HG02884 (cell line): ENCODE results near the gene CEP57L1.
A peak's percentile ranks its signal among the peaks of the same experiment; 100 is the strongest.
"Not testable (repeated sequence)": the region's sequence is repeated elsewhere in the genome, so short reads cannot be mapped to it uniquely, and the experiment has no call there.

Source experiments
- ATAC-seq: cut with Tn5 transposase; IDR thresholded peaks from one replicate; pipeline ENCODE4 v1.9.1; 2021; ENCODE audit warnings: mild to moderate bottlenecking, moderate library complexity; ENCODE audit not compliant: unreplicated experiment

Gene CEP57L1

GRCh38 chr6:109073344-109074132 lies 21.8 kb upstream of the CEP57L1 start:
- ATAC-seq = no peak

GRCh38 chr6:109074133-109074415 lies 21.2 kb upstream of the CEP57L1 start:
- ATAC-seq = no peak

GRCh38 chr6:109075934-109076333 lies 19.4 kb upstream of the CEP57L1 start:
- ATAC-seq = no peak

GRCh38 chr6:109076377-109076776 lies 18.9 kb upstream of the CEP57L1 start:
- ATAC-seq = no peak

- ATAC-seq = no peak
These were observed 15.3 kb upstream of the CEP57L1 start for GRCh38 chr6:109079981-109080380.

GRCh38 chr6:109081026-109081425 lies 14.3 kb upstream of the CEP57L1 start:
- no peak for ATAC-seq

GRCh38 chr6:109081516-109082187 lies 13.7 kb upstream of the CEP57L1 start:
- no peak for ATAC-seq

- no peak for ATAC-seq
These were observed 13.1 kb upstream of the CEP57L1 start for GRCh38 chr6:109082188-109082577.

- no peak for ATAC-seq
These were observed 11.7 kb upstream of the CEP57L1 start for GRCh38 chr6:109083657-109084056.

- ATAC-seq = not testable (repeated sequence)
These were observed 11.2 kb upstream of the CEP57L1 start for GRCh38 chr6:109084146-109084545.

- ATAC-seq = no peak
These were observed 7.5 kb upstream of the CEP57L1 start for GRCh38 chr6:109087661-109088264.

GRCh38 chr6:109088995-109089394 lies 6.3 kb upstream of the CEP57L1 start:
- ATAC-seq = no peak

GRCh38 chr6:109091314-109092024 lies 3.8 kb upstream of the CEP57L1 start:
- ATAC-seq = no peak

- no peak for ATAC-seq
These were observed 3.2 kb upstream of the CEP57L1 start for GRCh38 chr6:109092074-109092473.

- ATAC-seq = no peak
These were observed 1.4 kb upstream of the CEP57L1 start for GRCh38 chr6:109093732-109094415.

GRCh38 chr6:109094416-109095035 lies 781 bp upstream of the CEP57L1 start, which contains the start of gene SESN1:
Gene SESN1, minus strand, starts transcription at chr6:109094846. Its CDS starts 773 bp downstream, at chr6:109094073.
- ATAC-seq = peak; percentile 54

GRCh38 chr6:109095835-109096084 lies 453 bp downstream of the CEP57L1 start:
- ATAC-seq = no peak

- ATAC-seq = no peak
These were observed 901 bp downstream of the CEP57L1 start for GRCh38 chr6:109096208-109096607.

GRCh38 chr6:109097661-109098060 lies 2.4 kb downstream of the CEP57L1 start:
- no peak for ATAC-seq

- no peak for ATAC-seq
These were observed 7.5 kb downstream of the CEP57L1 start for GRCh38 chr6:109102762-109103161.

- ATAC-seq = peak; percentile 72
These were observed 8.6 kb downstream of the CEP57L1 start for GRCh38 chr6:109103942-109104341.
